HepG2 (cell line): ENCODE results near the gene HID1. TPM values are rescaled to one million over a fixed set of nuclear protein-coding genes. Genes with fewer than 3 reads are reported as not detected.

Experiments
- CBX2 ChIP-seq, 2 experiments: fragments of 200-600 bp in 1 of 2; sonication (generic); formaldehyde crosslinking in 1 of 2; IDR thresholded peaks; 2 replicates each; pipeline versions ENCODE4 v1.7.0 to v1.8.1; 2018 to 2022; ENCODE audit warnings: low read depth in 2 of 2, low read length in 1 of 2, mild to moderate bottlenecking in 1 of 2, missing genetic modification reagents in 1 of 2
- DMAP1 ChIP-seq: IDR thresholded peaks from 2 replicates; pipeline ENCODE4 v1.6.1; 2016
- FOSL2 ChIP-seq: sonication (generic); formaldehyde crosslinking; IDR thresholded peaks from 2 replicates; pipeline ENCODE4 v1.4.0; 2020; ENCODE audit warnings: missing genetic modification reagents
- FOXA1 ChIP-seq, 2 experiments: fragments of 450-650 bp in 1 of 2; sonication (generic) in 1 of 2; formaldehyde crosslinking in 1 of 2; IDR thresholded peaks; 2 replicates each; pipeline versions ENCODE4 v1.4.0 to v1.6.1; 2016 to 2020; ENCODE audit warnings: missing genetic modification reagents in 1 of 2
- FOXA3 ChIP-seq: IDR thresholded peaks from 2 replicates; pipeline ENCODE4 v1.6.1; 2016; ENCODE audit warnings: missing genetic modification reagents, missing compliant biosample characterization
- HIVEP1 ChIP-seq: sonication (generic); formaldehyde crosslinking; IDR thresholded peaks from 2 replicates; pipeline ENCODE4 v1.4.0; 2020; ENCODE audit warnings: mild to moderate bottlenecking, missing genetic modification reagents
- KLF16 ChIP-seq, 2 experiments: sonication (generic) in 1 of 2; formaldehyde crosslinking in 1 of 2; IDR thresholded peaks; 2 replicates each; pipeline versions ENCODE4 v1.6.1 to v1.8.0; 2016 to 2023; ENCODE audit warnings: missing genetic modification reagents in 2 of 2, missing compliant biosample characterization in 1 of 2
- MXD4 ChIP-seq: IDR thresholded peaks from 2 replicates; pipeline ENCODE4 v1.6.1; 2016; ENCODE audit warnings: mild to moderate bottlenecking, missing biosample characterization, missing genetic modification reagents
- PTBP1 ChIP-seq: fragments of 200-400 bp; formaldehyde crosslinking; IDR thresholded peaks from 2 replicates; pipeline ENCODE4 v1.6.1; 2018; ENCODE audit warnings: low read length, low read depth; ENCODE audit not compliant: poor library complexity, severe bottlenecking
- SMC3 ChIP-seq: IDR thresholded peaks from 2 replicates; pipeline ENCODE4 v1.6.1; 2011; ENCODE audit warnings: low read length, improper control_type of control experiment
- TAF1 ChIP-seq: sonication (generic); formaldehyde crosslinking; IDR thresholded peaks from 2 replicates; pipeline ENCODE4 v1.4.0; 2020; ENCODE audit warnings: missing genetic modification reagents
- U2AF2 ChIP-seq: fragments of 200-400 bp; formaldehyde crosslinking; IDR thresholded peaks from 2 replicates; pipeline ENCODE4 v1.6.1; 2017; ENCODE audit warnings: low read depth, mild to moderate bottlenecking, low read length
- ZFP36L1 ChIP-seq: sonication (generic); formaldehyde crosslinking; IDR thresholded peaks from 2 replicates; pipeline ENCODE4 v1.8.0; 2022; ENCODE audit warnings: mild to moderate bottlenecking, missing genetic modification reagents, moderate library complexity
- ZNF431 ChIP-seq: sonication (generic); formaldehyde crosslinking; IDR thresholded peaks from 2 replicates; pipeline ENCODE4 v1.9.0; 2022; ENCODE audit warnings: missing genetic modification reagents, low read depth, mild to moderate bottlenecking, borderline replicate concordance
- ZNF446 ChIP-seq: sonication (generic); formaldehyde crosslinking; IDR thresholded peaks from 2 replicates; pipeline ENCODE4 v1.5.0; 2020; ENCODE audit warnings: mild to moderate bottlenecking, missing genetic modification reagents
- ZNF451 ChIP-seq: sonication (generic); formaldehyde crosslinking; IDR thresholded peaks from 2 replicates; pipeline ENCODE4 v1.5.0; 2020; ENCODE audit warnings: mild to moderate bottlenecking, missing genetic modification reagents
- ZNF510 ChIP-seq: sonication (generic); formaldehyde crosslinking; IDR thresholded peaks from 2 replicates; pipeline ENCODE4 v1.4.0; 2020; ENCODE audit warnings: low read depth, mild to moderate bottlenecking, missing genetic modification reagents
- ZNF564 ChIP-seq: sonication (generic); formaldehyde crosslinking; IDR thresholded peaks from 2 replicates; pipeline ENCODE4 v1.8.1; 2023; ENCODE audit warnings: mild to moderate bottlenecking, missing genetic modification reagents
- ZNF598 ChIP-seq: sonication (generic); formaldehyde crosslinking; IDR thresholded peaks from 2 replicates; pipeline ENCODE4 v1.5.1; 2020; ENCODE audit warnings: mild to moderate bottlenecking, missing genetic modification reagents, borderline replicate concordance
- ZNF749 ChIP-seq: sonication (generic); formaldehyde crosslinking; IDR thresholded peaks from 2 replicates; pipeline ENCODE4 v1.8.0; 2022; ENCODE audit warnings: mild to moderate bottlenecking, missing genetic modification reagents, moderate library complexity, borderline replicate concordance
- ZSCAN31 ChIP-seq: sonication (generic); formaldehyde crosslinking; IDR thresholded peaks from 2 replicates; pipeline ENCODE4 v1.5.0; 2020; ENCODE audit warnings: low read depth, mild to moderate bottlenecking, missing genetic modification reagents
- polyA plus RNA-seq, 8 experiments: library from polyadenylated mRNA; depleted of rRNA in 3 of 8; stranded (reverse) in 7 of 8; unstranded in 1 of 8; fragments of >200 nt; fragmentation: Illumina TruSeq in 4 of 8; extraction: Trizol in 4 of 8; gene quantifications; 2 replicates each; pipeline versions ENCODE4 v1.2.1 to v1.2.3, GENCODE V29; 2011 to 2016; ENCODE audit warnings: low read depth in 4 of 8, missing spikeins in 1 of 8, mixed read lengths in 1 of 8; ENCODE audit not compliant: insufficient read depth in 1 of 8
- total RNA-seq, 5 experiments: library from RNA; depleted of rRNA; stranded (reverse); fragments of >200 nt; fragmentation: Illumina TruSeq; extraction: Trizol; gene quantifications; 2 replicates each; pipeline ENCODE4 v1.2.3, GENCODE V29; 2016; ENCODE audit warnings: low read depth in 1 of 5
- TF ChIP-seq, protein P1 (sequence below): IDR thresholded peaks from 2 replicates; pipeline ENCODE4 v1.6.1; 2018; ENCODE audit warnings: missing genetic modification reagents, mild to moderate bottlenecking, missing compliant biosample characterization
- TF ChIP-seq, protein P2 (sequence below): sonication (generic); formaldehyde crosslinking; IDR thresholded peaks from 2 replicates; pipeline ENCODE4 v1.8.0; 2022; ENCODE audit warnings: mild to moderate bottlenecking, missing genetic modification reagents, moderate library complexity
- TF ChIP-seq, protein P3 (sequence below): sonication (generic); formaldehyde crosslinking; IDR thresholded peaks from 2 replicates; pipeline ENCODE4 v1.9.0; 2021; ENCODE audit warnings: missing genetic modification reagents, borderline replicate concordance
- TF ChIP-seq, protein P4 (sequence below): IDR thresholded peaks from 2 replicates; pipeline ENCODE4 v1.6.1; 2016

HID1 gene
- total and polyA plus RNA-seq, 2 of the 13 experiments (the other 11 are each of a cell fraction or from before 2014, with no cell fraction given): 2.1 to 10.6 TPM

DNA sequence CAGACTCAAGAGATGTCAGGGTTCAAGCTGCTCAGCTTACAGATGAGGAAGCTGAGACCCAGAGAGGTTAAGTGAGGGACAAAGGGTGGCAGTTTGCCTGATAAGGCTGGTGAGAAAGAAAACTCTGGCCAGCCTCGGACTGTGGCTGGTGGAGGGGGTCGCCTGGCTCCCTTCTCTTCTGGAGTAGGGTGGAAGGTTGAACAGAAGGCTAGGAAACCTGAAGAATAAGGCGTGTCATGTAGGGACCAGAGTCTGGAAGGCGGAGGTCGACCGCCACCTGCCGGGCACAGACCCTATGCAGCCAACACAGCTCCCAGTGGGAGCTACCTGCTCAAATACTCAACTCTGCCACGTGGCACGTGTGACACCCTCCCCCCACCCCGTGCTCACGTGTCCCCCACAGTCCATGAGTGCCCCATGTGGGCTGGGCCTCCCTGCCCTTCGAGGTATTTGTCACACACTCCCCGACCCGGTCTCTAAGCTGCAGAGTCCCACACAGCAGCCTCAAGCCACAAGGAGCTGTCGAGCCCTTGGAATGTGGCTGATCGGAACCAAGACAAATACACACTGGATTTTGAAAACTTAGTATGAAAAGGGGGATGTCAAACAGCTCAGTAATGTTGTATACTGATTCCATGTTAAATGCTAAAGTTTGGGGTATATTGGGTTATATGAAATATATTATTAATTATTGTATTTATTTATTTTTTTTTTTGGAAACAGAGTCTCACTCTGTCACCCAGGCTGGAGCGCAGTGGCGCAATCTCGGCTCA lies 11.8 kb downstream of the HID1 start (continued):
- TF ChIP-seq ZNF431 (CRISPR knock-in tag) (0 out of 2 replicates have a peak, but pooled peaks have one; percentile 70), ZNF446 (no peak), TAF1 (CRISPR knock-in tag) (no peak), MXD4 (peak; percentile 81), PTBP1 (no peak), DMAP1 (CRISPR knock-in tag) (peak; percentile 94), ZNF510 (CRISPR knock-in tag) (peak; percentile 31; the same call in 1 of the 2 replicates), HIVEP1 (CRISPR knock-in tag) (no peak), FOXA3 (CRISPR knock-in tag) (0 out of 2 replicates have a peak, but pooled peaks have one; percentile 52), ZNF564 (CRISPR knock-in tag) (0 out of 2 replicates have a peak, but pooled peaks have one; percentile 63), FOSL2 (CRISPR knock-in tag) (peak; percentile 76), SMC3 (peak; percentile 45), ZSCAN31 (CRISPR knock-in tag) (no peak), ZNF598 (no peak), KLF16 (CRISPR knock-in tag; IDR thresholded peaks at IDR 0.05) (peak in 1 of 2 experiments; percentile 59; a peak in 1 of 4 replicates), ZFP36L1 (no peak), ZNF749 (CRISPR knock-in tag) (0 out of 2 replicates have a peak, but pooled peaks have one; percentile 57), CBX2 (IDR thresholded peaks at IDR 0.05; ENCODE audit: low read depth, low read length) (no peak), CBX2 (CRISPR knock-in tag; IDR thresholded peaks at IDR 0.05; ENCODE audit: low read depth) (no peak), U2AF2 (no peak), ZNF451 (CRISPR knock-in tag) (0 out of 2 replicates have a peak, but pooled peaks have one; percentile 39), FOXA1 (IDR thresholded peaks at IDR 0.05) (no peak), FOXA1 (CRISPR knock-in tag; IDR thresholded peaks at IDR 0.05) (peak; percentile 40; the same call in 1 of the 2 replicates)
- TF ChIP-seq, protein P1, sequence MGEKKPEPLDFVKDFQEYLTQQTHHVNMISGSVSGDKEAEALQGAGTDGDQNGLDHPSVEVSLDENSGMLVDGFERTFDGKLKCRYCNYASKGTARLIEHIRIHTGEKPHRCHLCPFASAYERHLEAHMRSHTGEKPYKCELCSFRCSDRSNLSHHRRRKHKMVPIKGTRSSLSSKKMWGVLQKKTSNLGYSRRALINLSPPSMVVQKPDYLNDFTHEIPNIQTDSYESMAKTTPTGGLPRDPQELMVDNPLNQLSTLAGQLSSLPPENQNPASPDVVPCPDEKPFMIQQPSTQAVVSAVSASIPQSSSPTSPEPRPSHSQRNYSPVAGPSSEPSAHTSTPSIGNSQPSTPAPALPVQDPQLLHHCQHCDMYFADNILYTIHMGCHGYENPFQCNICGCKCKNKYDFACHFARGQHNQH (CRISPR knock-in tag): peak; percentile 72; the same call in 1 of the 2 replicates
- TF ChIP-seq, protein P2, sequence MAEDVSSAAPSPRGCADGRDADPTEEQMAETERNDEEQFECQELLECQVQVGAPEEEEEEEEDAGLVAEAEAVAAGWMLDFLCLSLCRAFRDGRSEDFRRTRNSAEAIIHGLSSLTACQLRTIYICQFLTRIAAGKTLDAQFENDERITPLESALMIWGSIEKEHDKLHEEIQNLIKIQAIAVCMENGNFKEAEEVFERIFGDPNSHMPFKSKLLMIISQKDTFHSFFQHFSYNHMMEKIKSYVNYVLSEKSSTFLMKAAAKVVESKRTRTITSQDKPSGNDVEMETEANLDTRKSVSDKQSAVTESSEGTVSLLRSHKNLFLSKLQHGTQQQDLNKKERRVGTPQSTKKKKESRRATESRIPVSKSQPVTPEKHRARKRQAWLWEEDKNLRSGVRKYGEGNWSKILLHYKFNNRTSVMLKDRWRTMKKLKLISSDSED (CRISPR knock-in tag): no peak
- TF ChIP-seq, protein P3, sequence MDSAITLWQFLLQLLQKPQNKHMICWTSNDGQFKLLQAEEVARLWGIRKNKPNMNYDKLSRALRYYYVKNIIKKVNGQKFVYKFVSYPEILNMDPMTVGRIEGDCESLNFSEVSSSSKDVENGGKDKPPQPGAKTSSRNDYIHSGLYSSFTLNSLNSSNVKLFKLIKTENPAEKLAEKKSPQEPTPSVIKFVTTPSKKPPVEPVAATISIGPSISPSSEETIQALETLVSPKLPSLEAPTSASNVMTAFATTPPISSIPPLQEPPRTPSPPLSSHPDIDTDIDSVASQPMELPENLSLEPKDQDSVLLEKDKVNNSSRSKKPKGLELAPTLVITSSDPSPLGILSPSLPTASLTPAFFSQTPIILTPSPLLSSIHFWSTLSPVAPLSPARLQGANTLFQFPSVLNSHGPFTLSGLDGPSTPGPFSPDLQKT (CRISPR knock-in tag): no peak
- TF ChIP-seq, protein P4, sequence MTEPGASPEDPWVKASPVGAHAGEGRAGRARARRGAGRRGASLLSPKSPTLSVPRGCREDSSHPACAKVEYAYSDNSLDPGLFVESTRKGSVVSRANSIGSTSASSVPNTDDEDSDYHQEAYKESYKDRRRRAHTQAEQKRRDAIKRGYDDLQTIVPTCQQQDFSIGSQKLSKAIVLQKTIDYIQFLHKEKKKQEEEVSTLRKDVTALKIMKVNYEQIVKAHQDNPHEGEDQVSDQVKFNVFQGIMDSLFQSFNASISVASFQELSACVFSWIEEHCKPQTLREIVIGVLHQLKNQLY: peak; percentile 93
